ENCODE data around the gene ZNF750. TPM values are rescaled to one million over a fixed set of nuclear protein-coding genes. Genes with fewer than 3 reads are reported as not detected.

ZNF750 gene
- total RNA-seq, 5 donors from 2014 or later (not counting 1 experiment from before 2014, with no cell fraction given) = not detected

GRCh38 chr17:82831041-82831817 is 8.6 kb downstream of the ZNF750 start:
- Histone ChIP-seq H3K4me1 (ENCODE audit: control insufficient read depth in 1 of 2, extremely low read depth in 1 of 2, insufficient read depth in 2 of 2, low read length in 2 of 2) (no peaks in the 10 kb centered on the region), H3K27ac (ENCODE audit: low read length) (no peak overlapping the region), H3K4me3 (ENCODE audit: control insufficient read depth in 1 of 2, extremely low read depth in 1 of 2, low read length in 1 of 2) (no peak overlapping the region), H3K27me3 (replicated peaks in 1 of 2; ENCODE audit: control insufficient read depth in 2 of 2, extremely low read depth in 1 of 2, insufficient read depth in 2 of 2, low read length in 1 of 2) (no peaks in the 10 kb centered on the region), H3K36me3 (ENCODE audit: control insufficient read depth in 2 of 2, extremely low read depth in 1 of 2, insufficient read depth in 1 of 2, low read length in 1 of 2) (peaks cover 5 to 26% of the 10 kb centered on the region in 2 donors), H3K9me3 (no peaks in the 10 kb centered on the region)
- ChIA-PET CTCF (no interaction called here), POLR2A (no interaction called here)
- peaks cover 32% of the 10 kb centered on the region for H3K36me3 Mint-ChIP-seq
- H3K27ac Mint-ChIP-seq = peak overlapping the region in 1 of 2 donors; percentile 22
- no peak for ATAC-seq (replicated peaks in 1 of 4)
- no peaks in the 10 kb centered on the region for H3K9me3 Mint-ChIP-seq
- H3K27me3 Mint-ChIP-seq = no peaks in the 10 kb centered on the region
- H3K4me1 Mint-ChIP-seq = peaks cover 0 to 9% (median 0%) of the 10 kb centered on the region in 3 donors
- DNase-seq = no peak
- WGBS (ENCODE audit: insufficient coverage) = 97% methylated on average over 25 of the region's 29 CpGs
- H3K4me3 Mint-ChIP-seq = no peak overlapping the region

- 99% methylated on average over 22 of the region's 22 CpGs for WGBS (ENCODE audit: insufficient coverage)
- Mint-ChIP-seq H3K9me3 (no peaks in the 10 kb centered on the region), H3K27ac (no peak overlapping the region), H3K27me3 (no peaks in the 10 kb centered on the region), H3K4me3 (no peak overlapping the region), H3K36me3 (peaks cover 32% of the 10 kb centered on the region), H3K4me1 (peaks cover 0 to 9% (median 0%) of the 10 kb centered on the region in 3 donors)
- no peaks in the 10 kb centered on the region for H3K4me1 ChIP-seq (ENCODE audit: control insufficient read depth in 1 of 2, extremely low read depth in 1 of 2, insufficient read depth in 2 of 2, low read length in 2 of 2)
- H3K27me3 ChIP-seq (replicated peaks in 1 of 2; ENCODE audit: control insufficient read depth in 2 of 2, extremely low read depth in 1 of 2, insufficient read depth in 2 of 2, low read length in 1 of 2) = no peaks in the 10 kb centered on the region
- POLR2A ChIA-PET = interaction anchor here in 1 of 2 donors (0.5 kb wide), 1 partner anchor 90 kb away, joined by 5 read pairs; no protein-coding TSS in a partner anchor
- no peak overlapping the region for H3K4me3 ChIP-seq (ENCODE audit: control insufficient read depth in 1 of 2, extremely low read depth in 1 of 2, low read length in 1 of 2)
- CTCF ChIA-PET = no interaction called here
- H3K9me3 ChIP-seq = no peaks in the 10 kb centered on the region
- DNase-seq (no peak), ATAC-seq (replicated peaks in 1 of 4) (no peak)
- peaks cover 5 to 26% of the 10 kb centered on the region in 2 donors for H3K36me3 ChIP-seq (ENCODE audit: control insufficient read depth in 2 of 2, extremely low read depth in 1 of 2, insufficient read depth in 1 of 2, low read length in 1 of 2)
- H3K27ac ChIP-seq (ENCODE audit: low read length) = no peak overlapping the region
Observed at GRCh38 chr17:82830249-82830661, 9.6 kb downstream of the ZNF750 start.

GRCh38 chr17:82828875-82829487 is 10.8 kb downstream of the ZNF750 start:
- Histone ChIP-seq H3K9me3 (no peaks in the 10 kb centered on the region), H3K27ac (ENCODE audit: low read length) (no peak overlapping the region), H3K4me1 (ENCODE audit: control insufficient read depth in 1 of 2, extremely low read depth in 1 of 2, insufficient read depth in 2 of 2, low read length in 2 of 2) (no peaks in the 10 kb centered on the region), H3K36me3 (ENCODE audit: control insufficient read depth in 2 of 2, extremely low read depth in 1 of 2, insufficient read depth in 1 of 2, low read length in 1 of 2) (peaks cover 5 to 29% of the 10 kb centered on the region in 2 donors), H3K27me3 (replicated peaks in 1 of 2; ENCODE audit: control insufficient read depth in 2 of 2, extremely low read depth in 1 of 2, insufficient read depth in 2 of 2, low read length in 1 of 2) (no peaks in the 10 kb centered on the region), H3K4me3 (ENCODE audit: control insufficient read depth in 1 of 2, extremely low read depth in 1 of 2, low read length in 1 of 2) (no peak overlapping the region)
- Mint-ChIP-seq H3K27ac (no peak overlapping the region), H3K36me3 (peaks cover 32% of the 10 kb centered on the region), H3K9me3 (no peaks in the 10 kb centered on the region), H3K4me1 (peaks cover 0 to 9% (median 0%) of the 10 kb centered on the region in 3 donors), H3K4me3 (no peak overlapping the region), H3K27me3 (no peaks in the 10 kb centered on the region)
- no peak for ATAC-seq (replicated peaks in 1 of 4)
- DNase-seq = no peak
- ChIA-PET POLR2A (no interaction called here), CTCF (no interaction called here)
- WGBS (ENCODE audit: insufficient coverage) = 97% methylated on average over 17 of the region's 26 CpGs

- Mint-ChIP-seq H3K27me3 (no peaks in the 10 kb centered on the region), H3K4me1 (peaks cover 0 to 9% (median 0%) of the 10 kb centered on the region in 3 donors), H3K4me3 (no peak overlapping the region), H3K9me3 (no peaks in the 10 kb centered on the region), H3K27ac (peak overlapping the region in 1 of 2 donors; percentile 11), H3K36me3 (peaks cover 35% of the 10 kb centered on the region)
- H3K27me3 ChIP-seq (replicated peaks in 1 of 2; ENCODE audit: control insufficient read depth in 2 of 2, extremely low read depth in 1 of 2, insufficient read depth in 2 of 2, low read length in 1 of 2) = no peaks in the 10 kb centered on the region
- no peaks in the 10 kb centered on the region for H3K9me3 ChIP-seq
- peaks cover 12 to 29% of the 10 kb centered on the region in 2 donors for H3K36me3 ChIP-seq (ENCODE audit: control insufficient read depth in 2 of 2, extremely low read depth in 1 of 2, insufficient read depth in 1 of 2, low read length in 1 of 2)
- no peak overlapping the region for H3K27ac ChIP-seq (ENCODE audit: low read length)
- H3K4me1 ChIP-seq (ENCODE audit: control insufficient read depth in 1 of 2, extremely low read depth in 1 of 2, insufficient read depth in 2 of 2, low read length in 2 of 2) = no peaks in the 10 kb centered on the region
- DNase-seq (no peak), ATAC-seq (replicated peaks in 1 of 4) (no peak)
- ChIA-PET POLR2A (no interaction called here), CTCF (no interaction called here)
- WGBS (ENCODE audit: insufficient coverage) = 96% methylated on average over 4 of the region's 7 CpGs
- H3K4me3 ChIP-seq (ENCODE audit: control insufficient read depth in 1 of 2, extremely low read depth in 1 of 2, low read length in 1 of 2) = no peak overlapping the region
Observed at GRCh38 chr17:82826956-82827355, 12.9 kb downstream of the ZNF750 start.

GRCh38 chr17:82826211-82826610 is 13.6 kb downstream of the ZNF750 start:
- no peak overlapping the region for H3K27ac Mint-ChIP-seq
- H3K9me3 Mint-ChIP-seq = no peaks in the 10 kb centered on the region
- peaks cover 0 to 9% (median 0%) of the 10 kb centered on the region in 3 donors for H3K4me1 Mint-ChIP-seq
- POLR2A ChIA-PET = no interaction called here
- Histone ChIP-seq H3K4me1 (ENCODE audit: control insufficient read depth in 1 of 2, extremely low read depth in 1 of 2, insufficient read depth in 2 of 2, low read length in 2 of 2) (no peaks in the 10 kb centered on the region), H3K27me3 (replicated peaks in 1 of 2; ENCODE audit: control insufficient read depth in 2 of 2, extremely low read depth in 1 of 2, insufficient read depth in 2 of 2, low read length in 1 of 2) (no peaks in the 10 kb centered on the region), H3K36me3 (ENCODE audit: control insufficient read depth in 2 of 2, extremely low read depth in 1 of 2, insufficient read depth in 1 of 2, low read length in 1 of 2) (peaks cover 13 to 33% of the 10 kb centered on the region in 2 donors), H3K9me3 (no peaks in the 10 kb centered on the region), H3K27ac (ENCODE audit: low read length) (no peak overlapping the region), H3K4me3 (ENCODE audit: control insufficient read depth in 1 of 2, extremely low read depth in 1 of 2, low read length in 1 of 2) (no peak overlapping the region)
- H3K36me3 Mint-ChIP-seq = peaks cover 36% of the 10 kb centered on the region
- no peak for ATAC-seq (replicated peaks in 1 of 4)
- no peaks in the 10 kb centered on the region for H3K27me3 Mint-ChIP-seq
- CTCF ChIA-PET = no interaction called here
- DNase-seq = no peak
- H3K4me3 Mint-ChIP-seq = no peak overlapping the region

GRCh38 chr17:82825540-82826124 is 14.2 kb downstream of the ZNF750 start:
- no peak overlapping the region for H3K4me3 ChIP-seq (ENCODE audit: control insufficient read depth in 1 of 2, extremely low read depth in 1 of 2, low read length in 1 of 2)
- H3K36me3 ChIP-seq (ENCODE audit: control insufficient read depth in 2 of 2, extremely low read depth in 1 of 2, insufficient read depth in 1 of 2, low read length in 1 of 2) = peaks cover 13 to 28% of the 10 kb centered on the region in 2 donors
- H3K9me3 ChIP-seq = no peaks in the 10 kb centered on the region
- no peak for DNase-seq
- no peak overlapping the region for H3K27ac ChIP-seq (ENCODE audit: low read length)
- no peak for ATAC-seq (replicated peaks in 1 of 4)
- POLR2A ChIA-PET = no interaction called here
- Mint-ChIP-seq H3K27ac (no peak overlapping the region), H3K36me3 (peaks cover 41% of the 10 kb centered on the region), H3K4me1 (peaks cover 0 to 9% (median 0%) of the 10 kb centered on the region in 3 donors), H3K9me3 (peaks cover 0 to under 1% (median under 1%) of the 10 kb centered on the region in 3 donors), H3K4me3 (no peak overlapping the region), H3K27me3 (no peaks in the 10 kb centered on the region)
- CTCF ChIA-PET = no interaction called here
- no peaks in the 10 kb centered on the region for H3K27me3 ChIP-seq (replicated peaks in 1 of 2; ENCODE audit: control insufficient read depth in 2 of 2, extremely low read depth in 1 of 2, insufficient read depth in 2 of 2, low read length in 1 of 2)
- no CpG with 5 or more reads among the region's 8 CpGs for WGBS (ENCODE audit: insufficient coverage)
- no peaks in the 10 kb centered on the region for H3K4me1 ChIP-seq (ENCODE audit: control insufficient read depth in 1 of 2, extremely low read depth in 1 of 2, insufficient read depth in 2 of 2, low read length in 2 of 2)

All from T-cell (primary cell).